Ecto neural progenitor cell (in vitro differentiated cells): Measurements from ENCODE around the gene ABCA3.
A peak's percentile ranks its signal among the peaks of the same experiment; 100 is the strongest.
"Not testable (repeated sequence)": the region's sequence is repeated elsewhere in the genome, so short reads cannot be mapped to it uniquely, and the experiment has no call there.

Source experiments
- DNase-seq: peaks from one replicate; pipeline ENCODE4 v3.0.0-alpha.2; 2018; ENCODE audit warnings: low spot score

The ABCA3 gene

GRCh38 chr16:2280981-2281542 is 59.5 kb downstream of the ABCA3 start:
- no peak for DNase-seq

- no peak for DNase-seq
Measured at GRCh38 chr16:2280461-2280860, 60.1 kb downstream of the ABCA3 start.

GRCh38 chr16:2278956-2279800 is 61.4 kb downstream of the ABCA3 start:
- DNase-seq = no peak

- no peak for DNase-seq
Measured at GRCh38 chr16:2278272-2278608, 62.3 kb downstream of the ABCA3 start.

GRCh38 chr16:2277466-2278271 is 62.9 kb downstream of the ABCA3 start:
- DNase-seq = no peak

GRCh38 chr16:2276368-2277195 is 63.9 kb downstream of the ABCA3 start:
- no peak for DNase-seq

- DNase-seq = no peak
Measured at GRCh38 chr16:2275476-2276367, 64.8 kb downstream of the ABCA3 start.

- DNase-seq = no peak
Measured at GRCh38 chr16:2273931-2274330, 66.6 kb downstream of the ABCA3 start.

GRCh38 chr16:2273484-2273883 is 67.0 kb downstream of the ABCA3 start:
- no peak for DNase-seq

- no peak for DNase-seq
Measured at GRCh38 chr16:2271848-2272461, 68.6 kb downstream of the ABCA3 start.

GRCh38 chr16:2270588-2271470 is 69.7 kb downstream of the ABCA3 start:
- DNase-seq = no peak

GRCh38 chr16:2270070-2270462 is 70.5 kb downstream of the ABCA3 start:
- DNase-seq = no peak

- DNase-seq = peak; percentile 98
Measured at GRCh38 chr16:2267913-2268666, 72.4 kb downstream of the ABCA3 start, which contains the start of gene RNPS1. TSS of gene RNPS1 (minus strand) at chr16:2268126. CDS start at chr16:2264643, 3,483 bp downstream.

- DNase-seq = not testable (repeated sequence)
Measured at GRCh38 chr16:2267505-2267912, 73.0 kb downstream of the ABCA3 start.

GRCh38 chr16:2266887-2267286 is 73.6 kb downstream of the ABCA3 start:
- DNase-seq = not testable (repeated sequence)

GRCh38 chr16:2263026-2263425 is 77.5 kb downstream of the ABCA3 start:
- not testable (repeated sequence) for DNase-seq

- no peak for DNase-seq
Measured at GRCh38 chr16:2260250-2260649, 80.3 kb downstream of the ABCA3 start.

- not testable (repeated sequence) for DNase-seq
Measured at GRCh38 chr16:2258530-2258929, 82.0 kb downstream of the ABCA3 start.

- no peak for DNase-seq
Measured at GRCh38 chr16:2257726-2258125, 82.8 kb downstream of the ABCA3 start.
